BLaER1 (cell line): Measurements from ENCODE around the gene FAF1.

Experiments
- H3K27ac ChIP-seq: shearing (Covaris generic); formaldehyde crosslinking; 2 replicates; pipeline ENCODE4 v1.8.1; 2022
- H3K27me3 ChIP-seq: shearing (Covaris generic); formaldehyde crosslinking; 2 replicates; pipeline ENCODE4 v1.8.1; 2022
- H3K36me3 ChIP-seq: shearing (Covaris generic); formaldehyde crosslinking; 2 replicates; pipeline ENCODE4 v1.8.1; 2022
- H3K4me1 ChIP-seq: shearing (Covaris generic); formaldehyde crosslinking; 2 replicates; pipeline ENCODE4 v1.8.1; 2022
- H3K4me2 ChIP-seq: shearing (Covaris generic); formaldehyde crosslinking; 2 replicates; pipeline ENCODE4 v1.8.1; 2022
- H3K4me3 ChIP-seq: shearing (Covaris generic); formaldehyde crosslinking; 2 replicates; pipeline ENCODE4 v1.8.1; 2022
- H3K9ac ChIP-seq: shearing (Covaris generic); formaldehyde crosslinking; 2 replicates; pipeline ENCODE4 v1.8.1; 2022
- H3K9me3 ChIP-seq: shearing (Covaris generic); formaldehyde crosslinking; 2 replicates; pipeline ENCODE4 v1.8.1; 2022
- H4K20me1 ChIP-seq: shearing (Covaris generic); formaldehyde crosslinking; 2 replicates; pipeline ENCODE4 v1.8.1; 2022
- Cebpa-rat ChIP-seq: shearing (Covaris generic); IDR thresholded peaks from 2 replicates; pipeline ENCODE4 v1.8.1; 2022

Gene FAF1

DNA sequence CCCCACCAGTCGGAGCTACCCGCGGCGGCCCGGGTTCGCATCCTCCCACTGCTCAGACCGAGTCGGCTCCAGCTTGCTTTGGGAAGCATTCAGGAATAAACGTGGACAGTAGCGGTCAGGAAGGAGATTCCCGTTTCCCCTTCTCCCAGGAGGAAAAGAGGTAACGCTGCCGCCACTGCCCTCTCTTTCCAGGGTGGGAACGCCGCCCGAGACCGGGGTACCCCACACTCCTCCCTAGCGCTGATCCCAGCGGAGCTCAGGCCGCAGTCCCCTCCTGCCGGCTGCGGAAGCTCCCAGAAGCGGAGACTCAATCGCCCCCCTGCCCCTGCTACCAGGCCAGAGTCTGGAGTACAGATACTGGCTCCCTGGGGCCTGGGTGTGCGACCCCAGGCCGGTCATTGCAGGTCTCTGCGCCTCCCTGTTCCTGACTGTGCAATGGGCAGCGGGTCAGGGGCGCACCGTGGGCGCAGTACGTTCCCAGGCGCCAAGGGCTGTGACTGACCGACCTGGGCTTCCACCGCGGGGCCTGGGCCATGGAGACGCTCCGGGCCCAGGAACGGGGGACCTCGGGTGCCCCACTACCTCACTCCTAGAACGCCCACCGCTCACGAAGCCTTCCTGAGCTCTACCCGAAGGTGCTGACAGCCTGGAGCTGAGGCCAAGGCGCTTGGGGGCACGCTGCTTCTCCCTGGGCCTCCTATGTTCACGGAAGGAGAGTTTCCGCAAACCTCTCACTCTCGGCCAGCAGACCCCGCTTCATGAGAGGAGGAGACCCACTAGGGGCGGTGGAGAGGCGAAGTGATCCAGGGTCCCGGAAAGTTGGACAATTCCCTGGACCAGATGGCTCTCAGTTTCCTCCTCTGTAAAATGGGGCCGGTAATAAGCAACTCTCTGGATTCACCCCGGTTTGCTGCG is 544.6 kb downstream of the FAF1 start:
- H3K27me3 ChIP-seq = peaks cover 68% of the 10 kb centered on the region

DNA sequence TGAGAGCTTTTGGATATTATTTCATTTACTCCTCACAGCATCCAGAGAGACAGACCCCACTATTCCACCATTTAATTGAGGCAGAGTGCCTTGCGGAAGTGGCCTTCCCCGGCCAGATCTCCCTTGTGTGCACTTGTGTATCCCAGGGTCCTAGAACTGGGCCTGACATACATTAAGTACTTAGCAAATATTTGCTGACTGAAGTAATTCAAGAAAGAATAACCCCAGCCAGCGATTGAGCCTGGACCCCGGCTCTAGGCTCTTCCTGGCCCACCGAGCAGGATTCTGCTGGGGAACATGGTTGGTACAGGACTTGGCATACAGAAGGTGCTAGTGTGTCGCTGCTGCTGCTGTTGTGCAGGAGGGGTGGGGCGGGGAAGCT is 545.2 kb downstream of the FAF1 start:
- peaks cover 51% of the 10 kb centered on the region for H3K9me3 ChIP-seq
- no peak overlapping the region for H3K4me2 ChIP-seq
- H3K4me3 ChIP-seq = no peak overlapping the region
- no peak overlapping the region for H3K9ac ChIP-seq
- no peak for TF ChIP-seq Cebpa-rat
- H3K36me3 ChIP-seq = no peaks in the 10 kb centered on the region
- H4K20me1 ChIP-seq = no peaks in the 10 kb centered on the region
- H3K27ac ChIP-seq = no peak overlapping the region
- H3K27me3 ChIP-seq = peaks cover 61% of the 10 kb centered on the region
- H3K4me1 ChIP-seq = no peaks in the 10 kb centered on the region

More for the DNA sequence above, 544.6 kb downstream of the FAF1 start:
- no peaks in the 10 kb centered on the region for H3K4me1 ChIP-seq
- no peaks in the 10 kb centered on the region for H4K20me1 ChIP-seq
- H3K27ac ChIP-seq = no peak overlapping the region
- H3K4me2 ChIP-seq = no peak overlapping the region
- no peaks in the 10 kb centered on the region for H3K36me3 ChIP-seq
- H3K4me3 ChIP-seq = peak overlapping the region; percentile 42; the same call in 1 of the 2 replicates
- no peak for TF ChIP-seq Cebpa-rat
- peaks cover 58% of the 10 kb centered on the region for H3K9me3 ChIP-seq
- H3K9ac ChIP-seq = no peak overlapping the region

DNA sequence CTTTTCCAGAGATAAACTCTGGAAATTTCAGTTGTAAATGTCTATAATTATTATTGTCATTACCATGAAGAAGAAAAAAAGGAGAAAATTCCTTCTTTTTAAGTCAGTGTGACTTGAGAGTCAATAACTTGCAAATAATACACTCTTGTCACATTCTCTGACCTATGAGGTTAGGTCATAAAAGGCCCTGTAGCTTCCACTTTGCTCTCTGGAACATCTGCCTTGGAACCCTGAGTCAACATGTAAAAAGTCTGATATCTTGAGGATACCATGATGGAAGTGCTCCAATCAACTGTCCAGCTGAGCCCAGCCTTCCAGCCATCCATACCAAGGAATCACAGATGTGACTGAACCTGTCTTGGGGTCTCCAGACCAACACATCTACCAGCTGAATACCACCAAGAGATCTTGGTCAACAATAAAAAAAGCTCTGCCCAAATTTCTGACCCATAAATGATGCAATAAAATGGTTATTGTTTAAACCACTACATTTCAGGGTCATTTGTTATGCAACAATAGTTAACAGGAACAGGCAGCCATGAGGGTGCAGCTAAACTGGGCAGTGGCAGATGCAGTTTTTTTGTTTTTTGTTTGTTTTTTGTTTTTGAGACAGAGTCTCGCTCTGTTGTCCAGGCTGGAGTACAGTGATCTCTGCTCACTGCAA is 547.1 kb downstream of the FAF1 start:
- H3K27me3 ChIP-seq = peaks cover 42% of the 10 kb centered on the region
- peaks cover 32% of the 10 kb centered on the region for H3K9me3 ChIP-seq

DNA sequence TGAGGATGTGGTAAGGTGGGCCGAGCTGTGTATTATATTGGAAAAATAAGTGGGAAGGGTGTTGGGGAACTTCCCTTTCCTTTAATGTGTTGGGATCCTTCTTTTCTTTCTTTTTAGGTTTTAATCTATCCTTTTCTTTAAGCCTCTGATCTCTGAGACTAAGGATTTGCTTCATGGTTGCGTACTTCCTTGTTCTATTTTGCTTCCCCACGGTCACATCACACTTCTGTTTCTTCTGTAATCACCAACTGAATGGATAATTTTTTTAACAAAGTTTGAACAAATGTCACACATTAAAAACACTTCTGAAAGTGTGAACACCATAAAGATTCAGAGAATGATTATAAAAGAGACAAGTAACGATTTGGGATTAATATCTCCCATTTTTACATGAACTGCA is 554.3 kb downstream of the FAF1 start:
- Histone ChIP-seq H3K36me3 (no peaks in the 10 kb centered on the region), H3K9me3 (no peaks in the 10 kb centered on the region), H3K4me1 (no peaks in the 10 kb centered on the region), H4K20me1 (no peaks in the 10 kb centered on the region), H3K9ac (no peak overlapping the region), H3K4me3 (no peak overlapping the region), H3K27me3 (no peaks in the 10 kb centered on the region), H3K27ac (no peak overlapping the region), H3K4me2 (no peak overlapping the region)
- no peak for TF ChIP-seq Cebpa-rat

More for the DNA sequence above, 547.1 kb downstream of the FAF1 start:
- TF ChIP-seq Cebpa-rat = no peak
- no peak overlapping the region for H3K4me2 ChIP-seq
- H3K4me1 ChIP-seq = no peaks in the 10 kb centered on the region
- H3K9ac ChIP-seq = no peak overlapping the region
- H3K27ac ChIP-seq = no peak overlapping the region
- H4K20me1 ChIP-seq = no peaks in the 10 kb centered on the region
- no peak overlapping the region for H3K4me3 ChIP-seq
- H3K36me3 ChIP-seq = no peaks in the 10 kb centered on the region

DNA sequence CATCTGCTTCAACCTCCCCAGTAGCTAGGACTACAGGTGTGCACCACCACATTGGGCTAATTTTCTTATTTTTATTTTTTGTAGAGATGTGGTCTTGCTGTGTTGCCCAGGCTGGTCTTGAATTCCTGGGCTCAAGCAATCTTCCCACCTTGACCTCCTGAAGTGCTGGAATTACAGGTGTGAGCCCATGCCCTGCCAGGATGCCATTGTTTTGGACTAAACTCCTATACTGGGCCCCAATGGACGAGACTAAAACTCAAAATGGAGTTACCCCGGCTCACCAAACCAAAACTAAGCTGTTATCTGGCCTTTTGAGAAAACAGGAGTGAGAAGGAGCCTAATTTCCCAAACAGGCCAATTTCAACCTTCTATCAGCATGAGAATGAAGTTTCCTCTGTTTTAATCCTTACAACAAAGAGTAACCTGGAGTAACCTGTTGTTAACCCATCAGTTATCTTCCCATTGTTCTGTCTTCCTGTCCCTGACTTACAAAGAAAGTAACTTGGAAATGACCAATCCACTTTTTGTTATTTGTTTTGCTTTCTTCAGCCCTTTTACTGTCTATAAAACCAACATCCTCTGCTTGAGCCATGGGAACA is 566.4 kb downstream of the FAF1 start:
- Histone ChIP-seq H3K27me3 (no peaks in the 10 kb centered on the region), H4K20me1 (no peaks in the 10 kb centered on the region), H3K4me2 (no peak overlapping the region), H3K4me3 (no peak overlapping the region), H3K27ac (no peak overlapping the region), H3K9ac (no peak overlapping the region), H3K9me3 (peaks cover 12% of the 10 kb centered on the region), H3K36me3 (no peaks in the 10 kb centered on the region), H3K4me1 (no peaks in the 10 kb centered on the region)
- no peak for TF ChIP-seq Cebpa-rat
